ENCODE measurements around the gene TIGD1.

GRCh38 chr2:232502511-232502910 is 47.8 kb downstream of the TIGD1 start:
- no peak for TF ChIP-seq EZH2phosphoT487 (IDR thresholded peaks at IDR 0.05; ENCODE audit: unreplicated experiment)
- TF ChIP-seq, protein P1, sequence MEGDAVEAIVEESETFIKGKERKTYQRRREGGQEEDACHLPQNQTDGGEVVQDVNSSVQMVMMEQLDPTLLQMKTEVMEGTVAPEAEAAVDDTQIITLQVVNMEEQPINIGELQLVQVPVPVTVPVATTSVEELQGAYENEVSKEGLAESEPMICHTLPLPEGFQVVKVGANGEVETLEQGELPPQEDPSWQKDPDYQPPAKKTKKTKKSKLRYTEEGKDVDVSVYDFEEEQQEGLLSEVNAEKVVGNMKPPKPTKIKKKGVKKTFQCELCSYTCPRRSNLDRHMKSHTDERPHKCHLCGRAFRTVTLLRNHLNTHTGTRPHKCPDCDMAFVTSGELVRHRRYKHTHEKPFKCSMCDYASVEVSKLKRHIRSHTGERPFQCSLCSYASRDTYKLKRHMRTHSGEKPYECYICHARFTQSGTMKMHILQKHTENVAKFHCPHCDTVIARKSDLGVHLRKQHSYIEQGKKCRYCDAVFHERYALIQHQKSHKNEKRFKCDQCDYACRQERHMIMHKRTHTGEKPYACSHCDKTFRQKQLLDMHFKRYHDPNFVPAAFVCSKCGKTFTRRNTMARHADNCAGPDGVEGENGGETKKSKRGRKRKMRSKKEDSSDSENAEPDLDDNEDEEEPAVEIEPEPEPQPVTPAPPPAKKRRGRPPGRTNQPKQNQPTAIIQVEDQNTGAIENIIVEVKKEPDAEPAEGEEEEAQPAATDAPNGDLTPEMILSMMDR (conservative IDR thresholded peaks at IDR 0.05; ENCODE audit: low read depth in 2 of 2): no peak
- no peak for TF ChIP-seq POLR2AphosphoS5 (IDR thresholded peaks at IDR 0.05; ENCODE audit: low read depth)
- no peak for TF ChIP-seq ETS1 (IDR thresholded peaks at IDR 0.05)
- no peak for TF ChIP-seq EZH2 (IDR thresholded peaks at IDR 0.05; ENCODE audit: low read depth, unreplicated experiment)
- no peak for TF ChIP-seq ZNF114 (CRISPR knock-in tag; IDR thresholded peaks at IDR 0.05)
- TF ChIP-seq REST (IDR thresholded peaks at IDR 0.05; ENCODE audit: unreplicated experiment): no peak

Measured in GM23338 (cell line).